Omental fat pad (tissue), 4 donors: ENCODE measurements around the gene CAMKK1. TPM values are rescaled to one million over a fixed set of nuclear protein-coding genes. Genes with fewer than 3 reads are reported as not detected.

ENCODE experiments used
- ATAC-seq: fragments of 150-250 bp; one replicate; pipeline ENCODE4 v1.9.1; 2016; ENCODE audit warnings: mild to moderate bottlenecking, moderate library complexity; ENCODE audit not compliant: low FRiP score
- DNase-seq: peaks from one replicate; pipeline ENCODE4 v3.0.0-alpha.2; 2019; ENCODE audit warnings: low spot score
- total RNA-seq, 4 donors: library from RNA; depleted of rRNA; stranded (reverse); fragments of >200 nt; gene quantifications; one replicate each; pipeline ENCODE4 v1.1.0, GENCODE V29; 2016
- TF ChIP-seq, protein P1 (sequence below), 3 donors: fragments of 450-650 bp; IDR thresholded peaks; one replicate each; pipeline ENCODE4 v1.5.1; 2016 to 2017; ENCODE audit warnings: antibody characterized with exemption in 3 of 3, mild to moderate bottlenecking in 3 of 3, moderate library complexity in 2 of 3

Gene CAMKK1
- total RNA-seq, 4 donors from 2014 or later = 4.3 to 9.9 (median 8.2) TPM

DNA sequence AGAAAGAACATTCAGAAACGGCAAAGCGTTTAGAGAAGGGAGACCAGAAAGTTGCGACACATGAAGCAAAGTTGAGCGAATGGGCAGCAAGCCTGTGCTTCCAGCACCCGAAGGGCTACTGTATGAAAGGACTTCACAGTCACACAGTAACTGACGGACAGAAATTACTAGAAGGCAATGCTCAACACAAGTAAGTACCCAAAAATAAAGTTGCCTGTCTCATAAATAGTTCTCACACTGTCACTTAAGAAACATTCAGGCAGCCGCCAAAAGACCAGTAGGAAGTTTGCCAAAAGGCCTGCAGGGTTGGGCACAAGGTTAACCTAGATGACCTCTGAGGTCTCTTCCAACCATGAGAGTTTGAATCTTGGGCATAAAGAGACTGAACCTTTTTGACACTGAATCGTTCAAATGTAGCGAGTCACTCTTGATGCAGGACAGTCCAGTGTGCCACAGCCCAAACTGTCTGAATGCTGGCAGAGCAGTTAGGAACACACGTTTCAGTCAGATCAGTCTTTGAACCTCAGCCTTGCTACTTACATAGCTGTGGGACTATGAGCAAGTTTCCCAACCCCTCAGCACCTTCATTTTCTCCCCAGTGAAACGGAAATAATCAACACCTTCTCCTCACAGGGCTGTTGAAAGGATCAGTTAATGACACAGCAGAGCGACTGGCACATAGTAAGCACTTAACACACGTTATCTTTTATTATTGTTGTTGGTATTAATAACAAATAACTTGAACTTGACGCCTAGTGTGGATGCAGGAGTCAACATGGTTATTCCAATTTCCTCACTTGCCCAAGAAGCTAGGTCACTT, 57.2 kb downstream of the CAMKK1 start:
- ATAC-seq (no peak), DNase-seq (no peak)
- TF ChIP-seq, protein P1, sequence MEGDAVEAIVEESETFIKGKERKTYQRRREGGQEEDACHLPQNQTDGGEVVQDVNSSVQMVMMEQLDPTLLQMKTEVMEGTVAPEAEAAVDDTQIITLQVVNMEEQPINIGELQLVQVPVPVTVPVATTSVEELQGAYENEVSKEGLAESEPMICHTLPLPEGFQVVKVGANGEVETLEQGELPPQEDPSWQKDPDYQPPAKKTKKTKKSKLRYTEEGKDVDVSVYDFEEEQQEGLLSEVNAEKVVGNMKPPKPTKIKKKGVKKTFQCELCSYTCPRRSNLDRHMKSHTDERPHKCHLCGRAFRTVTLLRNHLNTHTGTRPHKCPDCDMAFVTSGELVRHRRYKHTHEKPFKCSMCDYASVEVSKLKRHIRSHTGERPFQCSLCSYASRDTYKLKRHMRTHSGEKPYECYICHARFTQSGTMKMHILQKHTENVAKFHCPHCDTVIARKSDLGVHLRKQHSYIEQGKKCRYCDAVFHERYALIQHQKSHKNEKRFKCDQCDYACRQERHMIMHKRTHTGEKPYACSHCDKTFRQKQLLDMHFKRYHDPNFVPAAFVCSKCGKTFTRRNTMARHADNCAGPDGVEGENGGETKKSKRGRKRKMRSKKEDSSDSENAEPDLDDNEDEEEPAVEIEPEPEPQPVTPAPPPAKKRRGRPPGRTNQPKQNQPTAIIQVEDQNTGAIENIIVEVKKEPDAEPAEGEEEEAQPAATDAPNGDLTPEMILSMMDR (IDR thresholded peaks at IDR 0.05) = no peak

DNA sequence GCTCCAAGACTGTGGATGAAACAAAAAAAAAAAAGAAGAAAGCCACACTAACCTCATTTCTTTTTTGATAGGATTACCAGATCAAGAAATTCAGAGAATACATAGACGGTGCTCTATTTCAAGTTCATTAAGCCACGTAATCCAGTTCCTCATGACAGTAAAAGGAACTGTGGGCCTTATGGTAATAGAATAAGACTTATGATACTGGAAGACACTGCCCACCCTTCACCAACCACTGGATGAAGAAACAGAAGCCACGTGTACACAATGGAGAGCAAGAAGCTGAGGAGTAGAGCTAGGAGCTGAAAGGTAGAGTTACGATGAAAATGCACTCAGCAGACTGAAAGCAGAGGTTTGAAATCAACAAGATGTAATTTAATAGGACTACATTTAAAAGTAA, 58.0 kb downstream of the CAMKK1 start:
- ATAC-seq = no peak
- TF ChIP-seq, protein P1 (IDR thresholded peaks at IDR 0.05) = no peak

DNA sequence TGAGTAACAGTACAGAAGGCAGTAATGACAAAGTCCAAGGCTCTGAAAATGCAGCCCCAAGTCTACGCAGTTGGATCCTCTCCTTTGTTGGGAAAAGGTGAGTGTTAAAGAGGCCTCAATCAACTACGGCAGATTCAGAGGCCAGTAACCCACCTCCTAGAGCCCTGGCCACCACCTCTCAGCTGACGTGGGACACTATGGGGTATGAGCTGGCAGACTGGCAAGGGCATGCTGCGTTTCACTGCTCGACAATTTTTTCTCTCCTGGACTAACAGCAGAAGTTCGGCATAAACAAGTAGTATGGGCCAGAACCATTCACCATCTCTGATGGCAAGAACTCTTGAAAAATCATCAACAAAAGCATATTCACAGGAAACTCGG, 64.0 kb downstream of the CAMKK1 start:
- TF ChIP-seq, protein P1 (IDR thresholded peaks at IDR 0.05) = no peak
- no peak for ATAC-seq
- no peak for DNase-seq

More for the DNA sequence above, 58.0 kb downstream of the CAMKK1 start:
- no peak for DNase-seq

- TF ChIP-seq, protein P1 (IDR thresholded peaks at IDR 0.05) = no peak
- ATAC-seq (no peak), DNase-seq (no peak)
These were observed 64.6 kb downstream of the CAMKK1 start for GRCh38 chr17:3828151-3828851.

DNA sequence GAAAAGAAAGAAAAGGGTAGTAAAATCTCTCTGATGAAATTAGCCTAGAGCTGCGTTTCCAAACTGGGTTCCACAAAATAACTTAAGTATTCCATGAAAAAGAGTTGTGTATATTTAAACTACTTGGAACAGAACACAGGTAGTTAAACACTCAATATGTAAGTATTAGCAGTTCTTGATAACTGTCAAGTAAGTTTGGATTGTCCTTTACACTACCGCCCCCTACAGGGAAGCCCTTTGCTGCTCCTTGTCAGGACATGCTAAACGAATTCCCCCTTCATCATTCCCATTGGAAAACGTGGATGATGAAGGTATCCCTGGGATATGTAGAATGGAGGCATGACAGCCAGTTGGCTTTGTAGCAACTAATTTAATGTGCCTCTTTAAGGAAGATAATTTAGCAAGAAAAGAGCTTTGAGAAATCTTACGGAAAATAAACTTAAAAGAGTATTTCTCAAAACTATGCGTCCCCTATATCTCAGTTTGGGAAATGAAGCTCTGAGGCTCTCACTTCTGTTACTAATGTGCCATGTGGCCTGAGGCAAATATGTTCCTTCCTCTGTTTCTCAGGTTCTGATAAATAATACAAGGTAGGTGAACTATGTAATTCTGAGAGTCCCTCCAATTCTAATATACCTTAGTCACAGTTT, 65.6 kb downstream of the CAMKK1 start:
- TF ChIP-seq, protein P1 (IDR thresholded peaks at IDR 0.05) = no peak
- ATAC-seq = no peak
- DNase-seq = peak; percentile 50

DNA sequence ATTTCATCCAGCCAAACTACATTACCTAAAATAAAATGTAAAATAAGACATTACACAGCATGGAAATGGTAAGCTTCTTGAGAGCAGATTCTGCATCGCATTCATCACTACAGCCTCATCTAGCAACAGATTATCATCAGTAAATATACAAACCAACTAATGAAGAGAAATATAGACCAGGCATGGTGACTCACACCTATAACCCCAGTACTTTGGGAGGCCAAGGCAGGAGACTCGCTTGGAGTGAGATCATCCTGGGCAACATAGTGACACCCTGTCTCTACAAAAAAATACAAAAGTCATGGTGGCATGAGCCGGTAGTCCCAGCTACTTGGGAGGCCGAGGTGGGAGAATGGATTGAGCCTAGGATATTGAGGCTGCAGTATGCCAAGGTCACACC, 66.7 kb downstream of the CAMKK1 start:
- TF ChIP-seq, protein P1 (IDR thresholded peaks at IDR 0.05) = no peak
- ATAC-seq (no peak), DNase-seq (no peak)
